HPDE6-E6E7 (cell line): ENCODE results near the gene WFDC1.
A peak's percentile ranks its signal among the peaks of the same experiment; 100 is the strongest.

Experiments used
- DNase-seq: peaks from one replicate; pipeline ENCODE4 v3.0.0; 2011; ENCODE audit warnings: missing footprints; ENCODE audit errors: extremely low spot score

WFDC1 gene

GRCh38 chr16:84272740-84273320 is 21.8 kb upstream of the WFDC1 start:
- DNase-seq = no peak

GRCh38 chr16:84274515-84274914 is 20.2 kb upstream of the WFDC1 start:
- DNase-seq = no peak

GRCh38 chr16:84275585-84276151 is 19.0 kb upstream of the WFDC1 start:
- DNase-seq = no peak

GRCh38 chr16:84277244-84277823 is 17.3 kb upstream of the WFDC1 start:
- peak; percentile 48 for DNase-seq

- no peak for DNase-seq
Observed at GRCh38 chr16:84278333-84278732, 16.3 kb upstream of the WFDC1 start.

GRCh38 chr16:84278968-84279367 is 15.7 kb upstream of the WFDC1 start:
- no peak for DNase-seq

GRCh38 chr16:84279881-84280280 is 14.8 kb upstream of the WFDC1 start:
- DNase-seq = no peak

- no peak for DNase-seq
Observed at GRCh38 chr16:84281074-84281473, 13.6 kb upstream of the WFDC1 start.

GRCh38 chr16:84282533-84282932 is 12.1 kb upstream of the WFDC1 start:
- DNase-seq = no peak

GRCh38 chr16:84283314-84284153 is 11.1 kb upstream of the WFDC1 start:
- no peak for DNase-seq

- DNase-seq = no peak
Observed at GRCh38 chr16:84284154-84284722, 10.4 kb upstream of the WFDC1 start.

- no peak for DNase-seq
Observed at GRCh38 chr16:84286578-84287240, 8.0 kb upstream of the WFDC1 start.

- no peak for DNase-seq
Observed at GRCh38 chr16:84288902-84289301, 5.8 kb upstream of the WFDC1 start.

GRCh38 chr16:84291226-84291625 is 3.5 kb upstream of the WFDC1 start:
- DNase-seq = no peak

- DNase-seq = no peak
Observed at GRCh38 chr16:84292011-84292410, 2.7 kb upstream of the WFDC1 start.

GRCh38 chr16:84293406-84293805 is 1.3 kb upstream of the WFDC1 start:
- no peak for DNase-seq

GRCh38 chr16:84294117-84294516 is 561 bp upstream of the WFDC1 start:
- no peak for DNase-seq

- no peak for DNase-seq
Observed at GRCh38 chr16:84295203-84295860, 654 bp downstream of the WFDC1 start.

GRCh38 chr16:84298376-84298899 is 3.8 kb downstream of the WFDC1 start:
- DNase-seq = no peak

GRCh38 chr16:84299734-84300440 is 5.2 kb downstream of the WFDC1 start:
- DNase-seq = no peak
